Measurements from ENCODE around the gene GARIN5A. TPM values are rescaled to one million over a fixed set of nuclear protein-coding genes. Genes with fewer than 3 reads are reported as not detected.

The GARIN5A gene
- total RNA-seq, 2 donors from 2014 or later = 5.9 to 16.8 TPM

DNA sequence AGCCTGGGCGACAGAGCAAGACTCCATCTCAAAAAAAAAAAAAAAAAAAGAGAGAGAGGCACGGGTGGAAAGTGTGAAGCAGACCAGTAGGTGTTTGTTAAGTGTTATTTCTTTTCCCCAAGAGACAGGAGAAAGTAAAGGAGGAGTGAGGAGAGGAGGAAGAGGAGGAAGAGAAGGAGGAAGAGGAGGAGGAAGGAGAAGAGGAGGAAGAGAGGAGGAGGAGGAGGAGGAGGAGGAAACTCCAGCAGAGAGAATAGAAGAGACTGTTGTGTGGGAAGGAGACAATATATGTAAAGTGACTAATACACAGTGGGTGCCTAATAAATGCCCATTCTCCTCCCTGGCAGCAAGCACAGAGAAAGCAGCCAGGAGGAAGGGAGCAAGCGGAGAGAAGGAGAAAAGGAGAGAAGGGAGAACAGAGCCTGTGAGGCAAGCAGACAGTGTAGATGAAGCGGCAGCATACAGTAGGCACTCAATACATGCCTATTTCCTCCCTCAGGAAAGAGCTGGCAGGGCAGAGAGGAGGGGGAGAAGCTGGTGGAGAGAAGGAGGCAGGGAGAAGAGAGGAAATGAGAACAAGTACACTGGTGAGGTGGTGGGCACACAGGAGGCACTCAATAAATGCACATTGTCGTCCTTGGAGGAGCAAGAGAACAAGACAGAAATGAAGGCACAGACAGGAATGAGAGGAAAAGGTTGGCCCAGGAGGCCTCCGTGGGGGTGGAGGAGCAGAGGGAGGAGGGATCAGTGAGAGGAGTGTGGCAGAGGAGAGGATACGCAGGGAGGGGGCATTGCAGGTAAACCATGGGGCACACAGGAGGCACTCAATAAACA is 17.8 kb upstream of the GARIN5A start:
- intact Hi-C loops (cut with DNase I) = no loop called here
- TF ChIP-seq POLR2AphosphoS5 (IDR thresholded peaks at IDR 0.05) (no peak), POLR2A (IDR thresholded peaks at IDR 0.05) (no peak), CTCF (IDR thresholded peaks at IDR 0.05) (no peak)
- no peaks in the 10 kb centered on the region for H3K27me3 ChIP-seq (replicated peaks; ENCODE audit: insufficient read depth)
- no peaks in the 10 kb centered on the region for H3K4me1 ChIP-seq (replicated peaks)
- H3K4me3 ChIP-seq = no peak overlapping the region
- no peaks in the 10 kb centered on the region for H3K9me3 ChIP-seq
- H3K36me3 ChIP-seq = no peaks in the 10 kb centered on the region
- no peak for DNase-seq (ENCODE audit: low spot score)
- 59% methylated on average over 7 of the region's 7 CpGs for WGBS
- no peak overlapping the region for H3K27ac ChIP-seq

DNA sequence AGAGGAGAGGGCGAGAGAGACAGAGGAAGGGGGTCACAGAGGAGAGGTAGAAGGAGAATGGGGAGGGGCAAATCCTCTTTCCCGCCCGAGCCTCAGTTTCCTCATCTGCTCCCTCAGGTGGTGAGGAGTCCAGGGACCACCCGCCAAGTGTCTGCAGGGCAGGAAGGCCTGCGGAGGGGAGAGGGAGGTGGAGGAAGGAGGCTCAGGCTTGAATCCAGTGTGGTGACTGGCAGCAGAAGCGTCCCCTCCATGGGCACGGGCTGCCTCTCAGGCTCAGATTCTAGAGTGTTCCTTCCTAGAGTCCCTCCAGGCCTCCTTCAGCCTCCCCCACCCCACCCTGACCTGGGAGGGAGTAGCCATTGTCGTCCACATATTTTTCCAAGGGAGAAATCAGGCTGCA is 16.5 kb upstream of the GARIN5A start:
- H3K4me3 ChIP-seq = no peak overlapping the region
- H3K27me3 ChIP-seq (replicated peaks; ENCODE audit: insufficient read depth) = no peaks in the 10 kb centered on the region
- WGBS = 65% methylated on average over 8 of the region's 8 CpGs
- intact Hi-C loops (cut with DNase I) = no loop called here
- no peak overlapping the region for H3K27ac ChIP-seq
- no peaks in the 10 kb centered on the region for H3K36me3 ChIP-seq
- no peak for DNase-seq (ENCODE audit: low spot score)
- H3K4me1 ChIP-seq (replicated peaks) = no peaks in the 10 kb centered on the region
- no peaks in the 10 kb centered on the region for H3K9me3 ChIP-seq
- TF ChIP-seq CTCF (IDR thresholded peaks at IDR 0.05) = no peak
- no peak for TF ChIP-seq POLR2A (IDR thresholded peaks at IDR 0.05)
- no peak for TF ChIP-seq POLR2AphosphoS5 (IDR thresholded peaks at IDR 0.05)

- intact Hi-C loops (cut with DNase I) = no loop called here
- H3K27me3 ChIP-seq (replicated peaks; ENCODE audit: insufficient read depth) = no peaks in the 10 kb centered on the region
- no peak for DNase-seq (ENCODE audit: low spot score)
- TF ChIP-seq POLR2A (IDR thresholded peaks at IDR 0.05) = no peak
- no peak for TF ChIP-seq POLR2AphosphoS5 (IDR thresholded peaks at IDR 0.05)
- TF ChIP-seq CTCF (IDR thresholded peaks at IDR 0.05) = no peak
- no peaks in the 10 kb centered on the region for H3K36me3 ChIP-seq
- H3K4me3 ChIP-seq = no peak overlapping the region
- 5% methylated on average over 9 of the region's 12 CpGs for WGBS
- H3K27ac ChIP-seq = no peak overlapping the region
- H3K9me3 ChIP-seq = no peaks in the 10 kb centered on the region
- H3K4me1 ChIP-seq (replicated peaks) = no peaks in the 10 kb centered on the region
Observed at GRCh38 chr19:50492303-50493052, 15.8 kb upstream of the GARIN5A start.

- no peaks in the 10 kb centered on the region for H3K9me3 ChIP-seq
- no peaks in the 10 kb centered on the region for H3K4me1 ChIP-seq (replicated peaks)
- 30% methylated on average over 26 of the region's 26 CpGs for WGBS
- intact Hi-C loops (cut with DNase I) = no loop called here
- H3K36me3 ChIP-seq = no peaks in the 10 kb centered on the region
- H3K4me3 ChIP-seq = no peak overlapping the region
- no peak overlapping the region for H3K27ac ChIP-seq
- H3K27me3 ChIP-seq (replicated peaks; ENCODE audit: insufficient read depth) = no peaks in the 10 kb centered on the region
- TF ChIP-seq POLR2AphosphoS5 (IDR thresholded peaks at IDR 0.05) (no peak), CTCF (IDR thresholded peaks at IDR 0.05) (no peak), POLR2A (IDR thresholded peaks at IDR 0.05) (no peak)
- DNase-seq (ENCODE audit: low spot score) = no peak
Observed at GRCh38 chr19:50490991-50491472, 14.4 kb upstream of the GARIN5A start.
